Measurements from ENCODE around the gene CALY.

CALY gene

GRCh38 chr10:133299738-133300137, 37.0 kb downstream of the CALY start:
- no peak for DNase-seq (ENCODE audit: low read depth)
- TF ChIP-seq CTCF (IDR thresholded peaks at IDR 0.05; ENCODE audit: low read depth, low read length, missing control alignments): no peak
- H3K4me3 ChIP-seq (ENCODE audit: low read depth, low read length): no peak overlapping the region
- in situ Hi-C loops (cut with HindIII; ENCODE audit: low sequenced_read_pairs): no loop called here

DNA sequence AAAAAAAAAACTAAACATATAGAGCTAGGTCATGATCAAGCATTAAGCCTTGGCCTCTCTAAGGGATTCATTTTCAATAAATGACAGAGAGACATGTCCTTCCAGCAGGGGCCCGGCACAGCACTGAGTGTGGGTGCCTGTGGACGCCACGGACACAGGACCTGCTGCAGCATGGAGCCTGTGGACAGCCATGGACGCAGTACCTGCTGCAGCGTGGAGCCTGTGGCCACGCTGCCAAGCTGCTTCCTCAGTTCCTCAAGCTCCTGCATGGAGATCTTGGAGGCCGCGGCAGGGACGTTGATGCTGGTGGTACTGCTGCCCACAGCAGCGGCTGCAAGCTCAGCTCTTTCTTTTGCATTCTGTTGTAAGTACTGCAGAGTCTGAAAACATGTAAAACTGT, 37.5 kb downstream of the CALY start:
- TF ChIP-seq CTCF (IDR thresholded peaks at IDR 0.05; ENCODE audit: low read depth, low read length, missing control alignments): no peak
- H3K4me3 ChIP-seq (ENCODE audit: low read depth, low read length): no peak overlapping the region
- no peak for DNase-seq (ENCODE audit: low read depth)
- in situ Hi-C loops (cut with HindIII; ENCODE audit: low sequenced_read_pairs): no loop called here

- no peak overlapping the region for H3K4me3 ChIP-seq (ENCODE audit: low read depth, low read length)
- no peak for TF ChIP-seq CTCF (IDR thresholded peaks at IDR 0.05; ENCODE audit: low read depth, low read length, missing control alignments)
- in situ Hi-C loops (cut with HindIII; ENCODE audit: low sequenced_read_pairs): no loop called here
- no peak for DNase-seq (ENCODE audit: low read depth)
Observed at GRCh38 chr10:133298466-133298865, 38.2 kb downstream of the CALY start.

DNA sequence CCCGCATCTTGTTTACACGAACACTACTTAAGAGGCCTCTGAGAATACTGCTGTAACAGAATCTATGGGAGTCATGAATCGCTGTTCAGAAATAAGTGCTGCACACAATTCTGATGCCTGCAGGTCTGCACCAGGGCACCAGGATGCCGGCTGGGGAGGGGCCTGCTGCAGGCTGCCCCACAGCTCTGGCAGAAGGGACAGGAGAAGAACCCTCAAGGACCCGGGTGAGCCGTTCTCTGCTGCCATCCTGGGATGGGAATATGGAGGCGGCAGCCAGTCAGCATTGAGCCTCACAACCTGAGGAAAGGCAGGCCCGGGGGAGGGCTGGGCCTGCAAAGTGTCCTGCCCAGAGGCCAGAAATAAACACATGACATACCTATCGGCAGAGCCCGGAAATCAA, 39.2 kb downstream of the CALY start:
- no peak overlapping the region for H3K4me3 ChIP-seq (ENCODE audit: low read depth, low read length)
- in situ Hi-C loops (cut with HindIII; ENCODE audit: low sequenced_read_pairs): no loop called here
- no peak for TF ChIP-seq CTCF (IDR thresholded peaks at IDR 0.05; ENCODE audit: low read depth, low read length, missing control alignments)
- no peak for DNase-seq (ENCODE audit: low read depth)

GRCh38 chr10:133295426-133296320, 41.0 kb downstream of the CALY start:
- no peak for TF ChIP-seq CTCF (IDR thresholded peaks at IDR 0.05; ENCODE audit: low read depth, low read length, missing control alignments)
- in situ Hi-C loops (cut with HindIII; ENCODE audit: low sequenced_read_pairs): no loop called here
- no peak overlapping the region for H3K4me3 ChIP-seq (ENCODE audit: low read depth, low read length)

GRCh38 chr10:133294189-133294588, 42.5 kb downstream of the CALY start:
- DNase-seq (ENCODE audit: low read depth): no peak
- in situ Hi-C loops (cut with HindIII; ENCODE audit: low sequenced_read_pairs): no loop called here
- TF ChIP-seq CTCF (IDR thresholded peaks at IDR 0.05; ENCODE audit: low read depth, low read length, missing control alignments): no peak

More at GRCh38 chr10:133295426-133296320, 41.0 kb downstream of the CALY start:
- no peak for DNase-seq (ENCODE audit: low read depth)

More at GRCh38 chr10:133294189-133294588, 42.5 kb downstream of the CALY start:
- H3K4me3 ChIP-seq (ENCODE audit: low read depth, low read length): no peak overlapping the region

Measured in astrocyte of the cerebellum (primary cell).